Measurements from ENCODE around the gene AMIGO2.
A peak's percentile ranks its signal among the peaks of the same experiment; 100 is the strongest.

Gene AMIGO2

DNA sequence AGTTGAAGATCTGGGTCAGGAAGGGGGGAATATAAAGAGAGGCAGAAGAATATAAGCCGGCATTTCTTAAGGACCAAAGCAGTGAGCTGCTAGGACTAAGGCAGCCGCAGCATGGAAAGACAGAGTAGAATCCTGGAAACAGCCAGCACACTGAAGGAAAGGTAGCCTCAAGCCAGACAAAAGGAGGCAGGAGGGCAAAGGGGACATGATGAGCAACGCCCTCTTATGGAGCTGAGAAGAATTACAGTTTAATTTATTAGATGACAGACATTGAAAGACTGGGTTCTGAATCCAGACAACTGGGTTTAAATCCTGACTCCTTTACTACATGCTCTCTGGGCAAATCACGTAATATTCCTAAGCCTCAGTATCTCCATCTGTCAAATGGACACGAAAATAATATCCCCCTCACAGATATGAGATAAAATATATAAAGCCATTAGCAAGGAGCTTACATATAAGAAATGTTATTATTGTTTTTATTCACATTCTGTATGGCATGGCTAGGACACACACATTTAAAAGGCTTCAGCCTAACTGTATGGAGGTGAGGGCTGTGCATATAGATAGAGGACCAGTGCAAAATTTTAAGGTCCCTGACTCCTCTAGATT lies 8.4 kb downstream of the AMIGO2 start:
- TF ChIP-seq, protein P1, sequence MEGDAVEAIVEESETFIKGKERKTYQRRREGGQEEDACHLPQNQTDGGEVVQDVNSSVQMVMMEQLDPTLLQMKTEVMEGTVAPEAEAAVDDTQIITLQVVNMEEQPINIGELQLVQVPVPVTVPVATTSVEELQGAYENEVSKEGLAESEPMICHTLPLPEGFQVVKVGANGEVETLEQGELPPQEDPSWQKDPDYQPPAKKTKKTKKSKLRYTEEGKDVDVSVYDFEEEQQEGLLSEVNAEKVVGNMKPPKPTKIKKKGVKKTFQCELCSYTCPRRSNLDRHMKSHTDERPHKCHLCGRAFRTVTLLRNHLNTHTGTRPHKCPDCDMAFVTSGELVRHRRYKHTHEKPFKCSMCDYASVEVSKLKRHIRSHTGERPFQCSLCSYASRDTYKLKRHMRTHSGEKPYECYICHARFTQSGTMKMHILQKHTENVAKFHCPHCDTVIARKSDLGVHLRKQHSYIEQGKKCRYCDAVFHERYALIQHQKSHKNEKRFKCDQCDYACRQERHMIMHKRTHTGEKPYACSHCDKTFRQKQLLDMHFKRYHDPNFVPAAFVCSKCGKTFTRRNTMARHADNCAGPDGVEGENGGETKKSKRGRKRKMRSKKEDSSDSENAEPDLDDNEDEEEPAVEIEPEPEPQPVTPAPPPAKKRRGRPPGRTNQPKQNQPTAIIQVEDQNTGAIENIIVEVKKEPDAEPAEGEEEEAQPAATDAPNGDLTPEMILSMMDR (IDR thresholded peaks at IDR 0.05; ENCODE audit: insufficient read depth, low read length, missing control alignments) = peak; percentile 17
- POLR2A ChIA-PET = interaction anchor here (0.6 to 1.1 kb wide), 2 partner anchors 9 to 24 kb away, joined by 4 read pairs; partner anchors contain the start of genes AMIGO2 and PCED1B
- DNase-seq (ENCODE audit: low read depth, low spot score) = no peak
- CTCF ChIA-PET = interaction anchor here (0.7 to 4.8 kb wide), 13 partner anchors 8 to 636 kb away, joined by 3 to 29 read pairs (median 3); partner anchors contain the start of genes AMIGO2 and PCED1B
- no peak overlapping the region for H3K4me3 ChIP-seq (ENCODE audit: low read depth, low read length)

DNA sequence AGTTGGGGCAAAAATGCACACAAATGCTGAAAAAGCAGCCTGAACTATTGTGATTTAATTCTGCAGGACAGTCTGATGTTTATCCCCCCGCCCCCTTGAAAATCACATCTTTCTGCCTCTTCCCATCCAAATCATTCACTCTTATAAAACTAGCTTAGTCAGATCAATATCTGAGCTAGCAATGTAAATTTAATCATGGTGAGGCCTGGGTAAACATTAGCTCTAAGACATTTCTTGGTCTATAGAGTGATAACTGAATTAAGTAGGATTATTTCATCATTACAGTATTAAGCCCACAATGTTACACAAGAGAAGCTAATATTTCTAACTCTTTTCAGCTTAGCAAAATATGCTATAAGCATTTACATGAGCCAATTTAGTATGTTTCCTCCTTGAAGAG lies 9.4 kb downstream of the AMIGO2 start:
- no peak overlapping the region for H3K4me3 ChIP-seq (ENCODE audit: low read depth, low read length)
- ChIA-PET CTCF (interaction anchor here (0.8 to 4.8 kb wide), 10 partner anchors 9 to 582 kb away, joined by 3 to 29 read pairs (median 4); partner anchors contain the start of genes AMIGO2 and PCED1B), POLR2A (interaction anchor here (1.1 kb wide), 1 partner anchor 10 kb away, joined by 4 read pairs; the partner anchor contains the start of genes AMIGO2 and PCED1B)
- TF ChIP-seq, protein P1 (IDR thresholded peaks at IDR 0.05; ENCODE audit: insufficient read depth, low read length, missing control alignments) = no peak
- DNase-seq (ENCODE audit: low read depth, low spot score) = no peak

DNA sequence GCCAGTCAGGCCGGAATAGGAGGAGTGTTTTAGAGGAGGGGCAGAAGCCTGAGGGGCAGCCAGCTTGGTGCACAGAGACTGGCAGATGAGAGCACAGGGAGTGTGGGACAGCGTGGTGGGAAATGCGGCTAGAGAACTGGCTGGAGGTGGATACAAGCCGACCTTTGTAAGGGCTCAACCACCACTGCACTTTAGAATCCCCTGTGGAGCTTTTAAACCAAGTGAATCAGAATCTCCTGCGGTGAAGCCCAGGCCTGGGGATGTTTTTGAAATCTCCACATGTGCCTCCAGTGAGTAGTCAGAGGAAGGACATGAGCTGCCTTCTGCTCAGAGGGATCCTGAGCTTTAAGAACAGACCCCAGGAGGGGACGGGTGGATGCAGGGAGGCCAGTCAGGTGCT lies 11.2 kb downstream of the AMIGO2 start:
- no peak for DNase-seq (ENCODE audit: low read depth, low spot score)
- ChIA-PET POLR2A (interaction anchor here (0.5 to 0.7 kb wide), 2 partner anchors 11 to 329 kb away, joined by 3 read pairs; partner anchors contain the start of gene AMIGO2), CTCF (interaction anchor here (1.2 to 4.8 kb wide), 2 partner anchors 15 to 35 kb away, joined by 3 to 29 read pairs; no protein-coding TSS in a partner anchor)
- TF ChIP-seq, protein P1 (IDR thresholded peaks at IDR 0.05; ENCODE audit: insufficient read depth, low read length, missing control alignments) = no peak
- no peak overlapping the region for H3K4me3 ChIP-seq (ENCODE audit: low read depth, low read length)

DNA sequence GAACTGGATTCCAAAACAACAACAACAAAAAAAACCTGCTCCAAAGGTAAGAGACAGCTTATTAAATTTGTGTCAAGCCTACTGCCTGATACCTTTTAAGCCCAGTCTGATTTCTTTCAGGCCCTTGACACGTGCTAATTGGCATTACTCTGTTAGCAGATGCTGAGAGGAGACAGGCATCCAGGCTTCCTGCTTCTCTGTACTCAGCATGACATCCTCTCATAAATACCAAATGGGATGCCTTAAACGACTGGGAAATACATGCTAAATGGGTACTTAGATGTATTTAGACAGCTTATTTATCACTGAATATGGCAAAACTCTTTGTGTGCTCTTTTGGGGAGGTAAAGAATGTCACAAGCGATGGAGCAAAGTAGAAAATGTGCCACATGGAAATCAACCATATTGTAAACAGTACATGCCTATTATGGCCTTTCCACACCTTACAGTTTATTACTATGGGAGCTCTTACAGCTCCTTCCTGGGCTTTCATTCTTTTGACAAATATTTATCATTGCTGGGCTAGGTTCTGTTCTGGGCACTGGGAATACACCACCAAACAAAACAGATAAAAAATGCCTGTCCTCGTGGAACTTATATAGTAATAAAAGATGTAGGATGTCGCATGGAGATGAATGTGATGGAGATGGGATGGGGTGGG lies 11.9 kb downstream of the AMIGO2 start:
- TF ChIP-seq, protein P1 (IDR thresholded peaks at IDR 0.05; ENCODE audit: insufficient read depth, low read length, missing control alignments) = no peak
- H3K4me3 ChIP-seq (ENCODE audit: low read depth, low read length) = no peak overlapping the region
- DNase-seq (ENCODE audit: low read depth, low spot score) = no peak
- POLR2A ChIA-PET = interaction anchor here (0.5 to 0.7 kb wide), 3 partner anchors 12 to 330 kb away, joined by 3 read pairs; partner anchors contain the start of gene AMIGO2
- CTCF ChIA-PET = interaction anchor here (0.7 to 4.8 kb wide), 2 partner anchors 11 to 35 kb away, joined by 5 to 29 read pairs; no protein-coding TSS in a partner anchor

DNA sequence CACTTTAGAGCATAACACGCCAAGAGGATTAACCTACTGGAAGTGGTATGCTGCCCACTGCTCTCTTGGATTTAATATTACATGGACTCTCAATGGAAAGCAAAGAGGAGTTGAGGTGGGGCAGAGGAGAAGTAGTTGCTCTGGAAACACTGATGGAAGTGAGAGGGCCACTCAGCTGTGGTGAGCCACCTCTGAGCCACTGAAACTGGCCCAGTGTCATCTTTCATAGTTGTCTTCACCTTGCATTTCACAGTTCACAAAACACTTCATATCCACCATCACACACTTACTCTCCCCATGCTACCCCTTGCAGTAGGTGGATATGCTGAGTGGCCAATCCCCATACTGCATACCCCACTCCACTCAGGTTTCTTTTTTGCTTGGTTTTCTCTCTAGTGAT lies 12.6 kb downstream of the AMIGO2 start:
- no peak for DNase-seq (ENCODE audit: low read depth, low spot score)
- POLR2A ChIA-PET = interaction anchor here (0.6 kb wide), 1 partner anchor 172 kb away, joined by 3 read pairs; no protein-coding TSS in a partner anchor
- CTCF ChIA-PET = interaction anchor here (0.7 to 4.8 kb wide), 2 partner anchors 11 to 34 kb away, joined by 5 to 29 read pairs; no protein-coding TSS in a partner anchor
- TF ChIP-seq, protein P1 (IDR thresholded peaks at IDR 0.05; ENCODE audit: insufficient read depth, low read length, missing control alignments) = no peak
- no peak overlapping the region for H3K4me3 ChIP-seq (ENCODE audit: low read depth, low read length)
